Hepatocyte (in vitro differentiated cells): ENCODE data around the gene CLDN15. TPM values are rescaled to one million over a fixed set of nuclear protein-coding genes. Genes with fewer than 3 reads are reported as not detected.
"Not testable (repeated sequence)": the region's sequence is repeated elsewhere in the genome, so short reads cannot be mapped to it uniquely, and the experiment has no call there.

Experiments used
- DNase-seq: peaks from one replicate; pipeline ENCODE4 v3.0.0-alpha.2; 2016; ENCODE audit warnings: low spot score
- H2AFZ ChIP-seq: fragments of 200-600 bp; sonication (generic); 2 replicates; pipeline ENCODE4 v1.6.0; 2016; ENCODE audit warnings: antibody characterized with exemption, mild to moderate bottlenecking
- H3K27ac ChIP-seq: fragments of 200-600 bp; sonication (generic); 2 replicates; pipeline ENCODE4 v1.5.1; 2016; ENCODE audit warnings: mild to moderate bottlenecking
- H3K27me3 ChIP-seq: fragments of 200-600 bp; sonication (generic); 2 replicates; pipeline ENCODE4 v1.6.1; 2016
- H3K36me3 ChIP-seq: fragments of 200-600 bp; sonication (generic); replicated peaks from 2 replicates; pipeline ENCODE4 v1.5.1; 2016; ENCODE audit warnings: low read depth; ENCODE audit not compliant: insufficient read depth
- H3K4me1 ChIP-seq: fragments of 200-600 bp; sonication (generic); 2 replicates; pipeline ENCODE4 v1.5.1; 2016; ENCODE audit warnings: mild to moderate bottlenecking, moderate library complexity; ENCODE audit not compliant: insufficient read depth
- H3K4me2 ChIP-seq: fragments of 200-600 bp; sonication (generic); 2 replicates; pipeline ENCODE4 v1.6.0; 2016
- H3K4me3 ChIP-seq: fragments of 200-600 bp; sonication (generic); 2 replicates; pipeline ENCODE4 v1.5.1; 2016; ENCODE audit warnings: mild to moderate bottlenecking
- H3K79me2 ChIP-seq: fragments of 200-600 bp; sonication (generic); 2 replicates; pipeline ENCODE4 v1.6.0; 2017; ENCODE audit warnings: mild to moderate bottlenecking
- H3K9me2 ChIP-seq: fragments of 200-600 bp; sonication (generic); replicated peaks from 2 replicates; pipeline ENCODE4 v1.6.0; 2017; ENCODE audit warnings: mild to moderate bottlenecking; ENCODE audit not compliant: insufficient read depth
- H3K9me3 ChIP-seq: fragments of 200-600 bp; sonication (generic); 2 replicates; pipeline ENCODE4 v1.5.1; 2016; ENCODE audit warnings: low read depth, mild to moderate bottlenecking
- H4K20me1 ChIP-seq: fragments of 200-600 bp; sonication (generic); 2 replicates; pipeline ENCODE4 v1.6.0; 2016; ENCODE audit warnings: mild to moderate bottlenecking; ENCODE audit not compliant: insufficient read depth, poor library complexity, severe bottlenecking
- EZH2 ChIP-seq: fragments of 200-600 bp; sonication (generic); IDR thresholded peaks from 2 replicates; pipeline ENCODE4 v1.6.1; 2016; ENCODE audit warnings: antibody characterized with exemption, mild to moderate bottlenecking, borderline replicate concordance
- EZH2phosphoT487 ChIP-seq: fragments of 200-600 bp; sonication (generic); IDR thresholded peaks from one replicate; pipeline ENCODE4 v1.6.1; 2018; ENCODE audit warnings: antibody characterized with exemption, mild to moderate bottlenecking, low read depth, moderate library complexity; ENCODE audit not compliant: unreplicated experiment, severe bottlenecking
- WGBS: methylation state at CpG from one replicate; pipeline ENCODE4 v1.1.6; 2016; ENCODE audit warnings: low lambda C conversion rate; ENCODE audit errors: missing lambda C conversion rate; 5-methylcytosine and 5-hydroxymethylcytosine counted together
- polyA plus RNA-seq: library from polyadenylated mRNA; unstranded; fragments of >200 nt; fragmentation: Nextera tagmentation; extraction: Ambion mirVana; gene quantifications from 2 replicates; pipeline ENCODE4 v1.2.1, GENCODE V29; 2016
- total RNA-seq: library from RNA; depleted of rRNA; stranded (reverse); fragments of >200 nt; gene quantifications from 2 replicates; pipeline ENCODE4 v1.2.3, GENCODE V29; 2014
- TF ChIP-seq, protein P1 (sequence below): fragments of 200-600 bp; sonication (generic); IDR thresholded peaks from 2 replicates; pipeline ENCODE4 v1.5.1; 2016; ENCODE audit warnings: antibody characterized with exemption, mild to moderate bottlenecking; ENCODE audit not compliant: poor library complexity

Gene CLDN15
- total and polyA plus RNA-seq, 2 experiments from 2014 or later, result 14.3 to 25.7 TPM

DNA sequence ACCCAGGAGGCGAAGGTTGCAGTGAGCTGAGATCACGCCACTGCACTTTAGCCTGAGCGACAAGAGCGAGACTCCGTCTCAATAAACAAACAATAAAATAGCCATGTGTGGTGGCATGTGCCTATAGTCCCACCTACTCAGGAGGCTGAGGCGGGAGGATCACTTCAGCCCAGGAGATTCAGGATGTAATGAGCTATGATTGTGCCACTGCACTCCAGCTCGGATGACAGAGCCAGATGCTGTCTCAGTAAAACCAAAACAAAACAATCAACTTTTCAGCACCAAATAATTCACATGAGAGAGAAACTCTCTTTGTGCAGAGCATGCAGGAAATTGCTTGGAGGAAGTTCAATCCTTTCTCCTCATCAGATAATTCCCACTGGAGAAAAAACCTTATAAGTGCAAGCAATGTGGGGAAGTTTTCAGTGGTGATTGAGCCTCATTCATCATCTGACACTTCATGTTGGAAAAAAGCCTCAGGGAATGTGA is 20.7 kb upstream of the CLDN15 start:
- Histone ChIP-seq H3K9me3 (no peaks in the 10 kb centered on the region), H3K79me2 (no peaks in the 10 kb centered on the region), H3K4me2 (no peak overlapping the region), H2AFZ (no peak overlapping the region), H3K4me3 (no peak overlapping the region), H3K27me3 (no peaks in the 10 kb centered on the region), H3K27ac (no peak overlapping the region), H4K20me1 (no peaks in the 10 kb centered on the region), H3K4me1 (no peaks in the 10 kb centered on the region), H3K36me3 (no peaks in the 10 kb centered on the region), H3K9me2 (no peaks in the 10 kb centered on the region)
- no peak for DNase-seq
- WGBS, result 61% methylated on average over 7 of the region's 7 CpGs
- TF ChIP-seq EZH2phosphoT487 (no peak), EZH2 (no peak)
- TF ChIP-seq, protein P1, sequence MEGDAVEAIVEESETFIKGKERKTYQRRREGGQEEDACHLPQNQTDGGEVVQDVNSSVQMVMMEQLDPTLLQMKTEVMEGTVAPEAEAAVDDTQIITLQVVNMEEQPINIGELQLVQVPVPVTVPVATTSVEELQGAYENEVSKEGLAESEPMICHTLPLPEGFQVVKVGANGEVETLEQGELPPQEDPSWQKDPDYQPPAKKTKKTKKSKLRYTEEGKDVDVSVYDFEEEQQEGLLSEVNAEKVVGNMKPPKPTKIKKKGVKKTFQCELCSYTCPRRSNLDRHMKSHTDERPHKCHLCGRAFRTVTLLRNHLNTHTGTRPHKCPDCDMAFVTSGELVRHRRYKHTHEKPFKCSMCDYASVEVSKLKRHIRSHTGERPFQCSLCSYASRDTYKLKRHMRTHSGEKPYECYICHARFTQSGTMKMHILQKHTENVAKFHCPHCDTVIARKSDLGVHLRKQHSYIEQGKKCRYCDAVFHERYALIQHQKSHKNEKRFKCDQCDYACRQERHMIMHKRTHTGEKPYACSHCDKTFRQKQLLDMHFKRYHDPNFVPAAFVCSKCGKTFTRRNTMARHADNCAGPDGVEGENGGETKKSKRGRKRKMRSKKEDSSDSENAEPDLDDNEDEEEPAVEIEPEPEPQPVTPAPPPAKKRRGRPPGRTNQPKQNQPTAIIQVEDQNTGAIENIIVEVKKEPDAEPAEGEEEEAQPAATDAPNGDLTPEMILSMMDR, result no peak

DNA sequence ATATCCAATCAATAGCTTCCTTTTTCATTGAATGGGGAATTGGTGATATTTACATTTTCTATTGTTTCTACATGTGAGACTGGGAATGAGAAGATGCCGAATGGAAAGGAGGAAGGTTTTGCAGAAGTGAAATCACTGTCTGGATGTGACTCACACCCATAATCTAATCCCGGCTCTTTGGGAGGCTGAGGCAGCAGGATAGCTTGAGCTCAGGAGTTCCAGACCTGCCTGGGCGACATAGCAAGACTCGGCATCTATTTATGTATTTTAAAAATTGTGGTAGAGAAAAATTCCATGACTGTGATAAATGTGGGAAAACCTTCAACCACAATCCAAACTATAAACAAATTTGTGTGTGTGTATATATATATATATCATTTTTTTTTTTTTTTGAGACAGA is 18.2 kb upstream of the CLDN15 start:
- no peak overlapping the region for H3K27ac ChIP-seq
- H3K9me3 ChIP-seq, result no peaks in the 10 kb centered on the region
- H4K20me1 ChIP-seq, result peaks cover under 1% of the 10 kb centered on the region
- H3K27me3 ChIP-seq, result no peaks in the 10 kb centered on the region
- H3K36me3 ChIP-seq, result no peaks in the 10 kb centered on the region
- H2AFZ ChIP-seq, result no peak overlapping the region
- no peak overlapping the region for H3K4me2 ChIP-seq
- DNase-seq, result no peak
- peaks cover 10% of the 10 kb centered on the region for H3K79me2 ChIP-seq
- 71% methylated on average over 4 of the region's 4 CpGs for WGBS
- peaks cover 8% of the 10 kb centered on the region for H3K4me1 ChIP-seq
- no peaks in the 10 kb centered on the region for H3K9me2 ChIP-seq
- H3K4me3 ChIP-seq, result no peak overlapping the region
- TF ChIP-seq EZH2 (no peak), EZH2phosphoT487 (no peak)
- TF ChIP-seq, protein P1, result no peak

DNA sequence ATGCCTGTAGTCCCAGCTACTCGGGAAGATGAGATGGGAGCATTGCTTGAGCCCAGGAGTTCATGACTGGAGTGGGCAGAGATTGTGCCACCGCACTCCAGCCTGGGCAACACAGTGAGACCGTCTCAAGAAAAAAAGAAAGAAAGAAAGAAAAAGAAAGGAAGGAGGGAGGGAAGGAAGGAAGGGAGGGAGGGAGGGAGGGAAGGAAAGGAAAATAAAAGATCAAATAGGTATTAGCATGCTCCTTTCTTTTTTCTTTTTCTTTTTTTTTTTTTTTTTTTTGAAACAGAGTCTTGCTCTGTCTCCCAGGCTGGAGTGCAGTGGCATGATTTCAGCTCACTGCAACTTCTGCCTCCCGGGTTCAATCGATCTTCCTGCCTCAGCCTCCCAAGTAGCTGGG is 15.6 kb upstream of the CLDN15 start:
- not testable (repeated sequence) for H3K9me3 ChIP-seq, H3K9me2 ChIP-seq, DNase-seq, H4K20me1 ChIP-seq, H3K36me3 ChIP-seq, H3K4me3 ChIP-seq, H3K27ac ChIP-seq, H3K27me3 ChIP-seq
- 97% methylated on average over 4 of the region's 5 CpGs for WGBS
- H3K4me2 ChIP-seq, result peak overlapping the region; percentile 70
- peaks cover 12% of the 10 kb centered on the region for H3K4me1 ChIP-seq
- peaks cover 36% of the 10 kb centered on the region for H3K79me2 ChIP-seq
- H2AFZ ChIP-seq, result peak overlapping the region; percentile 76

DNA sequence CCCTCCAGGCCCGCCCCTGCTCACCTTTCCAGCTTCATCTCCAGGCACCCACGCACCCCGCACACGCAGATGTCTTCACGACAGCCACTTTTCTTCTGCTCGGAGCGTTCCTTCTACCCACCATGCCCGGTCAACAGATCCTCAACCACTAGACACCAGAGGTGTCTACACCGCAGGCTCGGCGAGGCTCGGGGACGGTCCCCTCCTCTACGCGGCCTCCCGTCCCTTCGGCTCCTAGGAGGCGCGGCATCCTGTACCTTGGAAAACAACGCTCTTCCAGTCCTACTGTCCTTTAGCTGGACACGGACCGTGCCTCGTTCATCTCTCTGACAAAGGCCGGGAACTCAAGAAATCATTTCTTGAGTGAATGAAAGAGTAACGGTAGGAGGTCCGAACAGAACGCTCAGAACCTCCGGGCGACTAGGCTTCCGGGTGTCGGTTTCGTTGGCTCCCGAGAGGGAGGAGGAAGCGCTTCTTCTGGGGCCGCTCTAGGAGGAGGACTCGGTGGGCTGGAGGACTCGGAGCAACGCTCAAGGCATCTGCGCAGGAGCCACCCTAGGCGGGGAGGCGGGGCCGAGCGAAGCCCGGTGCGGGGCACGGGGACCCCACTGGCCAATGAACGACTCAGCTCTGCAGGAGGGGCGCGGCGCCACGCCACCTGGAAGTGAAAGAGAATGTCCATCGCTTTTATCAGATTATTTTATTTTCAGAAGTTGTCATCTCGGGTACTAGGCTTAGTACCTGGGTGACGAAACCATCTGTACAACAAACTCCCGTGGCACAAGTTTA is 14.5 kb upstream of the CLDN15 start:
- H3K27ac ChIP-seq, result peak overlapping the region; percentile 78
- peaks cover 12% of the 10 kb centered on the region for H3K4me1 ChIP-seq
- no peaks in the 10 kb centered on the region for H3K9me3 ChIP-seq
- 1% methylated on average over 46 of the region's 55 CpGs for WGBS
- TF ChIP-seq EZH2, result no peak
- no peak for TF ChIP-seq EZH2phosphoT487
- TF ChIP-seq, protein P1, result no peak
- peak overlapping the region; percentile 47 for H3K4me3 ChIP-seq
- DNase-seq, result peak; percentile 99
- no peaks in the 10 kb centered on the region for H3K27me3 ChIP-seq
- no peaks in the 10 kb centered on the region for H3K9me2 ChIP-seq
- peaks cover 40% of the 10 kb centered on the region for H3K79me2 ChIP-seq
- peak overlapping the region; percentile 76 for H2AFZ ChIP-seq
- H3K36me3 ChIP-seq, result no peaks in the 10 kb centered on the region
- H3K4me2 ChIP-seq, result peak overlapping the region; percentile 83
- H4K20me1 ChIP-seq, result peaks cover 4% of the 10 kb centered on the region
